Colonic mucosa (tissue), 4 donors: Measurements from ENCODE around the gene APLN. TPM values are rescaled to one million over a fixed set of nuclear protein-coding genes. Genes with fewer than 3 reads are reported as not detected.
A peak's percentile ranks its signal among the peaks of the same experiment; 100 is the strongest.

Experiments used
- DNase-seq: peaks from one replicate; pipeline ENCODE4 v3.0.0-alpha.2; 2020
- H3K27ac ChIP-seq: fragments of 200-600 bp; one replicate; pipeline ENCODE4 v1.8.0; 2021
- H3K27me3 ChIP-seq: fragments of 200-600 bp; one replicate; pipeline ENCODE4 v1.8.0; 2021
- H3K36me3 ChIP-seq: fragments of 200-600 bp; one replicate; pipeline ENCODE4 v1.8.0; 2021
- H3K4me1 ChIP-seq: fragments of 200-600 bp; one replicate; pipeline ENCODE4 v1.8.0; 2021; ENCODE audit warnings: mild to moderate bottlenecking
- H3K4me3 ChIP-seq: fragments of 200-600 bp; one replicate; pipeline ENCODE4 v1.8.0; 2021
- H3K9ac ChIP-seq, 2 donors: one replicate each; pipeline ENCODE4 v1.7.0; 2013; ENCODE audit warnings: control low read depth in 2 of 2, low read depth in 2 of 2, low read length in 2 of 2
- H3K9me3 ChIP-seq: fragments of 200-600 bp; one replicate; pipeline ENCODE4 v1.8.0; 2021
- CTCF ChIP-seq: fragments of 200-600 bp; IDR thresholded peaks from one replicate; pipeline ENCODE4 v1.8.0; 2022; ENCODE audit warnings: antibody characterized with exemption, mild to moderate bottlenecking
- intact Hi-C: fragments of 100-400 bp; cut with DNase I; formaldehyde crosslinking; loops from one replicate; pipeline ENCODE4 v1.14.1; 2022
- total RNA-seq, 2 donors: library from RNA; stranded (reverse); fragmentation: NEBNext Ultra II Directional in 1 of 2; extraction: Animal tissue kit (Norgen Biotek cat#: 25700) in 1 of 2; gene quantifications; one replicate each; pipeline ENCODE4 v1.2.1, GENCODE V29; 2021
- donor health status: healthy.
- donor health status: DM: no; HTN: no; CAD: no.
- donor health status: DM: no; HTN: no; CAD: no.

Gene APLN
- total RNA-seq, 2 donors from 2014 or later, result 0.15 to 2.7 TPM

- no peak overlapping the region for H3K9ac ChIP-seq
- no peaks in the 10 kb centered on the region for H3K4me1 ChIP-seq
- DNase-seq, result no peak
- no peaks in the 10 kb centered on the region for H3K36me3 ChIP-seq
- no peaks in the 10 kb centered on the region for H3K9me3 ChIP-seq
- no peak overlapping the region for H3K27ac ChIP-seq
- peaks cover 10% of the 10 kb centered on the region for H3K27me3 ChIP-seq
- intact Hi-C loops, result no loop called here
- no peak overlapping the region for H3K4me3 ChIP-seq
- no peak for TF ChIP-seq CTCF
Measured at GRCh38 chrX:129655547-129656249, 942 bp upstream of the APLN start.

GRCh38 chrX:129653971-129654651 is 645 bp downstream of the APLN start:
- TF ChIP-seq CTCF, result no peak
- Histone ChIP-seq H3K4me3 (peak overlapping the region; percentile 31), H3K36me3 (no peaks in the 10 kb centered on the region), H3K27ac (no peak overlapping the region), H3K27me3 (peaks cover 10% of the 10 kb centered on the region), H3K4me1 (no peaks in the 10 kb centered on the region), H3K9me3 (no peaks in the 10 kb centered on the region), H3K9ac (no peak overlapping the region)
- no peak for DNase-seq
- intact Hi-C loops, result no loop called here

GRCh38 chrX:129653181-129653970 is 1.4 kb downstream of the APLN start:
- H3K4me3 ChIP-seq, result peak overlapping the region; percentile 31
- intact Hi-C loops, result no loop called here
- H3K27ac ChIP-seq, result no peak overlapping the region
- no peak overlapping the region for H3K9ac ChIP-seq
- TF ChIP-seq CTCF, result no peak
- H3K27me3 ChIP-seq, result peaks cover 10% of the 10 kb centered on the region
- H3K36me3 ChIP-seq, result no peaks in the 10 kb centered on the region
- no peaks in the 10 kb centered on the region for H3K9me3 ChIP-seq
- H3K4me1 ChIP-seq, result no peaks in the 10 kb centered on the region
- no peak for DNase-seq

GRCh38 chrX:129652565-129653169 is 2.1 kb downstream of the APLN start:
- H3K9me3 ChIP-seq, result no peaks in the 10 kb centered on the region
- H3K4me3 ChIP-seq, result no peak overlapping the region
- peaks cover 10% of the 10 kb centered on the region for H3K27me3 ChIP-seq
- no peak overlapping the region for H3K27ac ChIP-seq
- intact Hi-C loops, result no loop called here
- DNase-seq, result no peak
- no peak overlapping the region for H3K9ac ChIP-seq
- TF ChIP-seq CTCF, result no peak
- H3K36me3 ChIP-seq, result no peaks in the 10 kb centered on the region
- H3K4me1 ChIP-seq, result no peaks in the 10 kb centered on the region
